Activated CD8-positive, alpha-beta memory T cell treated with anti-CD3 and anti-CD28 coated beads for 24 hours (primary cell): Measurements from ENCODE around the gene KRTAP5-5.
"Not testable (repeated sequence)": the region's sequence is repeated elsewhere in the genome, so short reads cannot be mapped to it uniquely, and the experiment has no call there.

Experiments
- DNase-seq: peaks from one replicate; pipeline ENCODE4 v3.0.0-alpha.2; 2020

KRTAP5-5 gene

GRCh38 chr11:1660111-1660867, 30.7 kb downstream of the KRTAP5-5 start:
- no peak for DNase-seq

GRCh38 chr11:1661454-1662269, 32.1 kb downstream of the KRTAP5-5 start:
- not testable (repeated sequence) for DNase-seq

GRCh38 chr11:1662699-1663283, 33.2 kb downstream of the KRTAP5-5 start:
- DNase-seq, result not testable (repeated sequence)

- DNase-seq, result no peak
These were observed 35.7 kb downstream of the KRTAP5-5 start for GRCh38 chr11:1665313-1665712.

GRCh38 chr11:1667121-1667850, 37.7 kb downstream of the KRTAP5-5 start:
- DNase-seq, result no peak

- no peak for DNase-seq
These were observed 38.3 kb downstream of the KRTAP5-5 start for GRCh38 chr11:1667906-1668305.

- DNase-seq, result no peak
These were observed 39.4 kb downstream of the KRTAP5-5 start for GRCh38 chr11:1668911-1669473.

- no peak for DNase-seq
These were observed 40.1 kb downstream of the KRTAP5-5 start for GRCh38 chr11:1669546-1670218.

- DNase-seq, result not testable (repeated sequence)
These were observed 40.9 kb downstream of the KRTAP5-5 start for GRCh38 chr11:1670457-1670856.

GRCh38 chr11:1670905-1671371, 41.4 kb downstream of the KRTAP5-5 start:
- DNase-seq, result no peak

- DNase-seq, result no peak
These were observed 42.1 kb downstream of the KRTAP5-5 start for GRCh38 chr11:1671658-1672057.

GRCh38 chr11:1672613-1673350, 43.2 kb downstream of the KRTAP5-5 start:
- DNase-seq, result no peak

GRCh38 chr11:1673446-1674172, 44.0 kb downstream of the KRTAP5-5 start:
- no peak for DNase-seq

- DNase-seq, result no peak
These were observed 44.9 kb downstream of the KRTAP5-5 start for GRCh38 chr11:1674173-1675131.

GRCh38 chr11:1675536-1676228, 46.1 kb downstream of the KRTAP5-5 start:
- no peak for DNase-seq

GRCh38 chr11:1676229-1676740, 46.7 kb downstream of the KRTAP5-5 start:
- no peak for DNase-seq

- no peak for DNase-seq
These were observed 50.3 kb downstream of the KRTAP5-5 start for GRCh38 chr11:1679881-1680280.
